IPS-18c (cell line): ENCODE data around the gene UBN1.
"Not testable (repeated sequence)": the region's sequence is repeated elsewhere in the genome, so short reads cannot be mapped to it uniquely, and the experiment has no call there.

Experiments used
- H3K4me3 ChIP-seq: 2 replicates; pipeline ENCODE4 v1.7.0; 2013; ENCODE audit warnings: low read depth, mild to moderate bottlenecking, low read length, moderate library complexity; ENCODE audit not compliant: insufficient read depth
- H3K9me3 ChIP-seq: one replicate; pipeline ENCODE4 v1.6.1; 2013; ENCODE audit warnings: mild to moderate bottlenecking, low read length, moderate library complexity; ENCODE audit not compliant: control insufficient read depth, insufficient read depth

Gene UBN1

DNA sequence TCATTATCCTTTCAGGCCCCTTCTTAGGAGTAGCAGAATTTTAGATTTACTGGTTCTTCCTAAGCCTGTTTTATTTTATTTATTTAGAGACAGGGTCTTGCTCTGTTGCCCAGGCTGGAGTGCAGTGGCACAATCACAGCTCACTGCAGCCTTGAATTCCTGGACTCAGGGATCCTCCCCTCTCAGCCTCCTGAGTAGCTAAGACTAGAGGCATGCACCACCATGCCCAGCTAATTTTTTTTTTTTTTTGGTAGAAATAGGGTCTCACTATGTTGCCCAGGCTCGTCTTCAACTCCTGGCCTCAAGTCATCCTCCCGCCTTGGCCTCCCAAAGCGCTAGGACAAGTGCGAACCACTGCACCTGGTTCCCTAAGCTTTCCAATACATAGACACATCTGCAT is 82.3 kb downstream of the UBN1 start:
- not testable (repeated sequence) for H3K4me3 ChIP-seq, H3K9me3 ChIP-seq

DNA sequence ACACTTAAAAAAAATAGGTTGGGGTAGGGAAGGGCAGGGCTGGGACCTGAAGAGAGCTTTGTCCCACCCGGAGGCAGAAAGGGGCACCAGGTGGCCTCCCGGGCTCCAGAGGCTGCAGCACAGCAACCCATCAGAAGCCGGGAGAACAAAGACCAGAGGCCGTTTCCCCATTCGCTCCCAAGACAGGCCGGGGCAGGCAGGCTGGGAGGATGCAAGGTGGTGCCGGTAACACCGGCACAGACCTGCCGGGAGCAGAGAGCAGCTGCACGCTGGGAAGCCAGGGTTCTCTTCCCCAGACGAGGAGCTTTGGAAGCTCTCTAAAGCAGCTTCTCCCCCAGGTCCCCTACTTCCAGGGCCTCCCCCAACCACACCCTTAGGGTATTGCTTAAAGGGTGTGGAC is 84.1 kb downstream of the UBN1 start:
- no peak overlapping the region for H3K4me3 ChIP-seq

More for the DNA sequence above, 84.1 kb downstream of the UBN1 start:
- no peaks in the 10 kb centered on the region for H3K9me3 ChIP-seq
